HCT116 (cell line): ENCODE measurements around the gene CTSH.

Source experiments
- CTCF ChIP-seq, 3 experiments: fragments of 200-600 bp in 1 of 3; sonication (generic) in 1 of 3; IDR thresholded peaks in 2 of 3; conservative IDR thresholded peaks in 1 of 3; 2 replicates each; pipeline ENCODE4 v1.5.1; 2012 to 2017; ENCODE audit warnings: low read depth in 2 of 3, low read length in 2 of 3, antibody characterized with exemption in 1 of 3, borderline replicate concordance in 1 of 3, control low read depth in 1 of 3, mild to moderate bottlenecking in 1 of 3, mixed read lengths in 1 of 3, mixed run types in 1 of 3, moderate library complexity in 1 of 3; ENCODE audit not compliant: insufficient read depth in 1 of 3
- EGR1 ChIP-seq: IDR thresholded peaks from 2 replicates; pipeline ENCODE4 v1.6.1; 2012; ENCODE audit warnings: low read depth

DNA sequence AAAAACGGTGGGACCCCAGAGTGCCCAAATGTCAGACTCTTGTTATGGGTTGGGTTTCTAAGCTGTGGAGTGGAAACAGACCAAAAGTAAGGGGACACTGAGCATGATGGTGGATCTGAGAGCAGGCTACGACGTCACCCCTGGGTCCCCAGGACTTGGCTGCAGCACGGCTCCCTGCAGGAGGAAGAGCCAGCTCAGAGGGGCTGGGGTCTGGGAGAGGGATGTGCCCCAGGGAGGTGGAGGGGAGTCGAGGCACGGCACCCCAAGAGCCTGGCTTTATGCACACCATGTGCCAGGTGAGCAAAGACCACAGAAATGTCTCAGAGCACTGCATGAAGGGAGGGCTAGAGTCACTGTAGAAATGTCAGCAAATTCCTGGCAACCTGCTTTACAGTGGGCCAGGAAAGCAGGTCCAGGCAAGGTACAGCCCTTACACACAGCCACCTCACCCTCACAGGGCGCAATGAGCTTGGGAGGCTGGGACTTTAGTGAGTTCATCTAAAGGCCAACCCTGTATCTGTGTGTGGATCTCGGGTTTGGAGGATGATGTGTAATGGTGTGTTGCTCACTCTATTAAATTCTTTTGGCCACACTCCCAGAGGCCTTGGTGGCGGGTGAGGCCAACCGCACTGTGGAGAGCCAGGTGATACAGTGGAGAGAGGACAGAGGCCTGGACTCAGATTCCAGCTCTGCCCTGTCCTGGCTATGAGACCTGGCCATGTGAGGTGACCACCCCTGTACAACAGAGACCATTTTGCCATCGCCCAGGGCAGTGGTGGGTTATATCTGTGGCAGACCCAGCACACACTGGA is 14.1 kb downstream of the CTSH start:
- TF ChIP-seq EGR1, result no peak
- no peak for TF ChIP-seq CTCF (IDR thresholded peaks at IDR 0.05 in 2 of 3, conservative IDR thresholded peaks at IDR 0.05 in 1 of 3; ENCODE audit: borderline replicate concordance in 1 of 3, insufficient read depth in 1 of 3, low read depth in 2 of 3, low read length in 2 of 3)
